HepG2 (cell line): Measurements from ENCODE around the gene SYMPK. TPM values are rescaled to one million over a fixed set of nuclear protein-coding genes. Genes with fewer than 3 reads are reported as not detected.

Experiments
- AKAP8 ChIP-seq: sonication (generic); formaldehyde crosslinking; IDR thresholded peaks from 2 replicates; pipeline ENCODE4 v1.5.1; 2020; ENCODE audit warnings: mild to moderate bottlenecking, missing genetic modification reagents
- CREBL2 ChIP-seq: sonication (generic); formaldehyde crosslinking; IDR thresholded peaks from 2 replicates; pipeline ENCODE4 v1.8.1; 2023; ENCODE audit warnings: missing genetic modification reagents, mild to moderate bottlenecking, borderline replicate concordance
- LCORL ChIP-seq, 2 experiments: fragments of 450-650 bp in 1 of 2; sonication (generic) in 1 of 2; formaldehyde crosslinking in 1 of 2; IDR thresholded peaks; 2 replicates each; pipeline versions ENCODE4 v1.5.0 to v1.6.1; 2017 to 2020; ENCODE audit warnings: antibody characterized with exemption in 1 of 2, missing genetic modification reagents in 1 of 2
- MEIS1 ChIP-seq: sonication (generic); formaldehyde crosslinking; IDR thresholded peaks from 2 replicates; pipeline ENCODE4 v1.9.0; 2021; ENCODE audit warnings: mild to moderate bottlenecking, missing genetic modification reagents, moderate library complexity, borderline replicate concordance
- NFAT5 ChIP-seq: sonication (generic); formaldehyde crosslinking; IDR thresholded peaks from 2 replicates; pipeline ENCODE4 v1.4.0; 2020; ENCODE audit warnings: missing genetic modification reagents
- NKX3-1 ChIP-seq: sonication (generic); formaldehyde crosslinking; IDR thresholded peaks from 2 replicates; pipeline ENCODE4 v1.5.0; 2020; ENCODE audit warnings: missing genetic modification reagents
- REXO4 ChIP-seq: sonication (generic); formaldehyde crosslinking; IDR thresholded peaks from 2 replicates; pipeline ENCODE4 v1.8.0; 2022; ENCODE audit warnings: missing genetic modification reagents, mild to moderate bottlenecking, borderline replicate concordance
- STAT5B ChIP-seq: sonication (generic); formaldehyde crosslinking; IDR thresholded peaks from 2 replicates; pipeline ENCODE4 v1.4.0; 2020; ENCODE audit warnings: missing genetic modification reagents
- ZBTB38 ChIP-seq: sonication (generic); formaldehyde crosslinking; IDR thresholded peaks from 2 replicates; pipeline ENCODE4 v1.5.1; 2020; ENCODE audit warnings: mild to moderate bottlenecking, missing genetic modification reagents
- ZBTB42 ChIP-seq: sonication (generic); formaldehyde crosslinking; IDR thresholded peaks from 2 replicates; pipeline ENCODE4 v1.5.0; 2020; ENCODE audit warnings: mild to moderate bottlenecking, missing genetic modification reagents
- ZFP1 ChIP-seq: IDR thresholded peaks from 2 replicates; pipeline ENCODE4 v1.6.1; 2016
- ZFX ChIP-seq: sonication (generic); formaldehyde crosslinking; IDR thresholded peaks from 2 replicates; pipeline ENCODE4 v1.4.0; 2020; ENCODE audit warnings: mild to moderate bottlenecking, low read depth, missing genetic modification reagents, moderate library complexity
- ZNF441 ChIP-seq: sonication (generic); formaldehyde crosslinking; IDR thresholded peaks from 2 replicates; pipeline ENCODE4 v1.7.0; 2021; ENCODE audit warnings: missing genetic modification reagents, borderline replicate concordance
- ZNF496 ChIP-seq: sonication (generic); formaldehyde crosslinking; IDR thresholded peaks from 2 replicates; pipeline ENCODE4 v1.8.1; 2023; ENCODE audit warnings: mild to moderate bottlenecking, moderate library complexity, missing genetic modification reagents; ENCODE audit not compliant: insufficient replicate concordance
- ZNF7 ChIP-seq: IDR thresholded peaks from 2 replicates; pipeline ENCODE4 v1.6.1; 2016; ENCODE audit warnings: missing biosample characterization, missing genetic modification reagents
- polyA plus RNA-seq, 8 experiments: library from polyadenylated mRNA; depleted of rRNA in 3 of 8; stranded (reverse) in 7 of 8; unstranded in 1 of 8; fragments of >200 nt; fragmentation: Illumina TruSeq in 4 of 8; extraction: Trizol in 4 of 8; gene quantifications; 2 replicates each; pipeline versions ENCODE4 v1.2.1 to v1.2.3, GENCODE V29; 2011 to 2016; ENCODE audit warnings: low read depth in 4 of 8, missing spikeins in 1 of 8, mixed read lengths in 1 of 8; ENCODE audit not compliant: insufficient read depth in 1 of 8
- total RNA-seq, 5 experiments: library from RNA; depleted of rRNA; stranded (reverse); fragments of >200 nt; fragmentation: Illumina TruSeq; extraction: Trizol; gene quantifications; 2 replicates each; pipeline ENCODE4 v1.2.3, GENCODE V29; 2016; ENCODE audit warnings: low read depth in 1 of 5
- TF ChIP-seq, protein P1 (sequence below): sonication (generic); formaldehyde crosslinking; IDR thresholded peaks from 2 replicates; pipeline ENCODE4 v1.4.0; 2020; ENCODE audit warnings: missing genetic modification reagents
- TF ChIP-seq, protein P2 (sequence below): sonication (generic); formaldehyde crosslinking; IDR thresholded peaks from 2 replicates; pipeline ENCODE4 v1.5.0; 2020; ENCODE audit warnings: mild to moderate bottlenecking, missing genetic modification reagents
- TF ChIP-seq, protein P3 (sequence below): sonication (generic); formaldehyde crosslinking; IDR thresholded peaks from 2 replicates; pipeline ENCODE4 v1.8.1; 2023; ENCODE audit warnings: mild to moderate bottlenecking, missing genetic modification reagents

The SYMPK gene
- total and polyA plus RNA-seq, 2 of the 13 experiments (the other 11 are each of a cell fraction or from before 2014, with no cell fraction given): 21.9 to 55.7 TPM

GRCh38 chr19:45884682-45885555 lies 22.0 kb upstream of the SYMPK start (continued):
- no peak for TF ChIP-seq NFAT5 (CRISPR knock-in tag)
- TF ChIP-seq STAT5B (CRISPR knock-in tag): no peak
- TF ChIP-seq ZNF441 (CRISPR knock-in tag): 0 out of 2 replicates have a peak, but pooled peaks have one; percentile 1
- TF ChIP-seq REXO4 (CRISPR knock-in tag): no peak
- TF ChIP-seq ZBTB38 (CRISPR knock-in tag): peak; percentile 99
- TF ChIP-seq, protein P1, sequence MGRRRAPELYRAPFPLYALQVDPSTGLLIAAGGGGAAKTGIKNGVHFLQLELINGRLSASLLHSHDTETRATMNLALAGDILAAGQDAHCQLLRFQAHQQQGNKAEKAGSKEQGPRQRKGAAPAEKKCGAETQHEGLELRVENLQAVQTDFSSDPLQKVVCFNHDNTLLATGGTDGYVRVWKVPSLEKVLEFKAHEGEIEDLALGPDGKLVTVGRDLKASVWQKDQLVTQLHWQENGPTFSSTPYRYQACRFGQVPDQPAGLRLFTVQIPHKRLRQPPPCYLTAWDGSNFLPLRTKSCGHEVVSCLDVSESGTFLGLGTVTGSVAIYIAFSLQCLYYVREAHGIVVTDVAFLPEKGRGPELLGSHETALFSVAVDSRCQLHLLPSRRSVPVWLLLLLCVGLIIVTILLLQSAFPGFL: no peak
- TF ChIP-seq ZFP1 (CRISPR knock-in tag): no peak
- no peak for TF ChIP-seq NKX3-1 (CRISPR knock-in tag)
- TF ChIP-seq, protein P2, sequence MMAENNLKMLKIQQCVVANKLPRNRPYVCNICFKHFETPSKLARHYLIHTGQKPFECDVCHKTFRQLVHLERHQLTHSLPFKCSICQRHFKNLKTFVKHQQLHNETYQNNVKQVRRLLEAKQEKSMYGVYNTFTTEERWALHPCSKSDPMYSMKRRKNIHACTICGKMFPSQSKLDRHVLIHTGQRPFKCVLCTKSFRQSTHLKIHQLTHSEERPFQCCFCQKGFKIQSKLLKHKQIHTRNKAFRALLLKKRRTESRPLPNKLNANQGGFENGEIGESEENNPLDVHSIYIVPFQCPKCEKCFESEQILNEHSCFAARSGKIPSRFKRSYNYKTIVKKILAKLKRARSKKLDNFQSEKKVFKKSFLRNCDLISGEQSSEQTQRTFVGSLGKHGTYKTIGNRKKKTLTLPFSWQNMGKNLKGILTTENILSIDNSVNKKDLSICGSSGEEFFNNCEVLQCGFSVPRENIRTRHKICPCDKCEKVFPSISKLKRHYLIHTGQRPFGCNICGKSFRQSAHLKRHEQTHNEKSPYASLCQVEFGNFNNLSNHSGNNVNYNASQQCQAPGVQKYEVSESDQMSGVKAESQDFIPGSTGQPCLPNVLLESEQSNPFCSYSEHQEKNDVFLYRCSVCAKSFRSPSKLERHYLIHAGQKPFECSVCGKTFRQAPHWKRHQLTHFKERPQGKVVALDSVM (CRISPR knock-in tag): no peak
- TF ChIP-seq MEIS1 (CRISPR knock-in tag): no peak
- no peak for TF ChIP-seq LCORL (IDR thresholded peaks at IDR 0.05)
- no peak for TF ChIP-seq LCORL (CRISPR knock-in tag; IDR thresholded peaks at IDR 0.05)
- TF ChIP-seq ZNF7 (CRISPR knock-in tag): no peak
- TF ChIP-seq ZFX: no peak
- no peak for TF ChIP-seq CREBL2 (CRISPR knock-in tag)
- TF ChIP-seq, protein P3, sequence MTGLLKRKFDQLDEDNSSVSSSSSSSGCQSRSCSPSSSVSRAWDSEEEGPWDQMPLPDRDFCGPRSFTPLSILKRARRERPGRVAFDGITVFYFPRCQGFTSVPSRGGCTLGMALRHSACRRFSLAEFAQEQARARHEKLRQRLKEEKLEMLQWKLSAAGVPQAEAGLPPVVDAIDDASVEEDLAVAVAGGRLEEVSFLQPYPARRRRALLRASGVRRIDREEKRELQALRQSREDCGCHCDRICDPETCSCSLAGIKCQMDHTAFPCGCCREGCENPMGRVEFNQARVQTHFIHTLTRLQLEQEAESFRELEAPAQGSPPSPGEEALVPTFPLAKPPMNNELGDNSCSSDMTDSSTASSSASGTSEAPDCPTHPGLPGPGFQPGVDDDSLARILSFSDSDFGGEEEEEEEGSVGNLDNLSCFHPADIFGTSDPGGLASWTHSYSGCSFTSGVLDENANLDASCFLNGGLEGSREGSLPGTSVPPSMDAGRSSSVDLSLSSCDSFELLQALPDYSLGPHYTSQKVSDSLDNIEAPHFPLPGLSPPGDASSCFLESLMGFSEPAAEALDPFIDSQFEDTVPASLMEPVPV (CRISPR knock-in tag): no peak
- no peak for TF ChIP-seq ZBTB42 (CRISPR knock-in tag)
- no peak; the same call in 1 of the 2 replicates for TF ChIP-seq AKAP8
- TF ChIP-seq ZNF496: no peak
